SU-DHL-6 (cell line): ENCODE measurements around the gene PKD1.

Experiments
- EZH2phosphoT487 ChIP-seq: fragments of 200-600 bp; sonication (generic), shearing (Covaris generic); conservative IDR thresholded peaks from 2 replicates; pipeline ENCODE4 v1.6.1; 2018; ENCODE audit warnings: mild to moderate bottlenecking, antibody characterized with exemption, low read length, moderate library complexity, mixed read lengths
- TF ChIP-seq, protein P1 (sequence below): fragments of 200-600 bp; sonication (generic); IDR thresholded peaks from one replicate; pipeline ENCODE4 v1.5.1; 2017; ENCODE audit warnings: antibody characterized with exemption, mild to moderate bottlenecking, low read length, moderate library complexity; ENCODE audit not compliant: insufficient read depth, poor library complexity, severe bottlenecking

DNA sequence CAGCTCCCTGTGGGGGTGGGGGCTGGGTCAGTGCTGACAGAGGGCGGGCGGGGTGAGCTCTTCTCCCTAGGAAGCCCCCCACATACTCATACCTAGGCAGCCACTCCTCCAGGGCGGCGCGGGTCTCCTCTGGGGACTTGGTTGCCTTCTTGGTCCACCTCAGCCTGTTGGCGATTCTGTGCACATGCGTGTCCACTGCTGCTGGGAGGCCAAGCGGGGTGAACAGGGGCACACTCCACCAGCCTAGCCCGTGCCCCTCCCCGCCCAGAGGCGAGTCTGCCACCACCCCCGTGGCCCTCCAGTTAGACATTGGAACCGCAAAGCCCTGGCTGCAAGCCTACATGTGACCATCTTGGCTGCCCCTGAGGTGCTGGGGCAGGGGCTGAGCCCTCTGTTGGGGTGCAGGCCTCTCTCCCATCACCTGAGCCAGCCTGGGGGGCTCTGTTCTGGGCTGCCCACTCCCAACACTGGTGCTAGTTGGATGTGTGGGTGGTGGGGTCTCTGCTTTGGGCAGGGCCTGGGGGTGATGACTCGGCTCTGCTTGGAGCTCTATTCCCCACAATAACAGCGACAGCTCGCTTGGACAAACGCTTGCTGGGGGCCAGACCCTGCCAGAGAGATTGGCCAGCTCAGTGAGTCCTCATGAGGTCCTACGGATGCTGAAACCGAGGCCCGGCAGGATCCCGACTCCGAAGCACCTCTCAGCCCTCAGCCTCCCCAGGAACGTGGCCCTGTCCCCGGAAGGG is 95.5 kb downstream of the PKD1 start:
- TF ChIP-seq, protein P1, sequence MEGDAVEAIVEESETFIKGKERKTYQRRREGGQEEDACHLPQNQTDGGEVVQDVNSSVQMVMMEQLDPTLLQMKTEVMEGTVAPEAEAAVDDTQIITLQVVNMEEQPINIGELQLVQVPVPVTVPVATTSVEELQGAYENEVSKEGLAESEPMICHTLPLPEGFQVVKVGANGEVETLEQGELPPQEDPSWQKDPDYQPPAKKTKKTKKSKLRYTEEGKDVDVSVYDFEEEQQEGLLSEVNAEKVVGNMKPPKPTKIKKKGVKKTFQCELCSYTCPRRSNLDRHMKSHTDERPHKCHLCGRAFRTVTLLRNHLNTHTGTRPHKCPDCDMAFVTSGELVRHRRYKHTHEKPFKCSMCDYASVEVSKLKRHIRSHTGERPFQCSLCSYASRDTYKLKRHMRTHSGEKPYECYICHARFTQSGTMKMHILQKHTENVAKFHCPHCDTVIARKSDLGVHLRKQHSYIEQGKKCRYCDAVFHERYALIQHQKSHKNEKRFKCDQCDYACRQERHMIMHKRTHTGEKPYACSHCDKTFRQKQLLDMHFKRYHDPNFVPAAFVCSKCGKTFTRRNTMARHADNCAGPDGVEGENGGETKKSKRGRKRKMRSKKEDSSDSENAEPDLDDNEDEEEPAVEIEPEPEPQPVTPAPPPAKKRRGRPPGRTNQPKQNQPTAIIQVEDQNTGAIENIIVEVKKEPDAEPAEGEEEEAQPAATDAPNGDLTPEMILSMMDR, result no peak
- no peak for TF ChIP-seq EZH2phosphoT487
